HG03565 (cell line): ENCODE measurements around the gene SYNRG.
A peak's percentile ranks its signal among the peaks of the same experiment; 100 is the strongest.
"Not testable (repeated sequence)": the region's sequence is repeated elsewhere in the genome, so short reads cannot be mapped to it uniquely, and the experiment has no call there.

Experiments used
- ATAC-seq: cut with Tn5 transposase; IDR thresholded peaks from one replicate; pipeline ENCODE4 v1.9.1; 2021; ENCODE audit warnings: mild to moderate bottlenecking, moderate library complexity; ENCODE audit not compliant: unreplicated experiment

Gene SYNRG, protein sequence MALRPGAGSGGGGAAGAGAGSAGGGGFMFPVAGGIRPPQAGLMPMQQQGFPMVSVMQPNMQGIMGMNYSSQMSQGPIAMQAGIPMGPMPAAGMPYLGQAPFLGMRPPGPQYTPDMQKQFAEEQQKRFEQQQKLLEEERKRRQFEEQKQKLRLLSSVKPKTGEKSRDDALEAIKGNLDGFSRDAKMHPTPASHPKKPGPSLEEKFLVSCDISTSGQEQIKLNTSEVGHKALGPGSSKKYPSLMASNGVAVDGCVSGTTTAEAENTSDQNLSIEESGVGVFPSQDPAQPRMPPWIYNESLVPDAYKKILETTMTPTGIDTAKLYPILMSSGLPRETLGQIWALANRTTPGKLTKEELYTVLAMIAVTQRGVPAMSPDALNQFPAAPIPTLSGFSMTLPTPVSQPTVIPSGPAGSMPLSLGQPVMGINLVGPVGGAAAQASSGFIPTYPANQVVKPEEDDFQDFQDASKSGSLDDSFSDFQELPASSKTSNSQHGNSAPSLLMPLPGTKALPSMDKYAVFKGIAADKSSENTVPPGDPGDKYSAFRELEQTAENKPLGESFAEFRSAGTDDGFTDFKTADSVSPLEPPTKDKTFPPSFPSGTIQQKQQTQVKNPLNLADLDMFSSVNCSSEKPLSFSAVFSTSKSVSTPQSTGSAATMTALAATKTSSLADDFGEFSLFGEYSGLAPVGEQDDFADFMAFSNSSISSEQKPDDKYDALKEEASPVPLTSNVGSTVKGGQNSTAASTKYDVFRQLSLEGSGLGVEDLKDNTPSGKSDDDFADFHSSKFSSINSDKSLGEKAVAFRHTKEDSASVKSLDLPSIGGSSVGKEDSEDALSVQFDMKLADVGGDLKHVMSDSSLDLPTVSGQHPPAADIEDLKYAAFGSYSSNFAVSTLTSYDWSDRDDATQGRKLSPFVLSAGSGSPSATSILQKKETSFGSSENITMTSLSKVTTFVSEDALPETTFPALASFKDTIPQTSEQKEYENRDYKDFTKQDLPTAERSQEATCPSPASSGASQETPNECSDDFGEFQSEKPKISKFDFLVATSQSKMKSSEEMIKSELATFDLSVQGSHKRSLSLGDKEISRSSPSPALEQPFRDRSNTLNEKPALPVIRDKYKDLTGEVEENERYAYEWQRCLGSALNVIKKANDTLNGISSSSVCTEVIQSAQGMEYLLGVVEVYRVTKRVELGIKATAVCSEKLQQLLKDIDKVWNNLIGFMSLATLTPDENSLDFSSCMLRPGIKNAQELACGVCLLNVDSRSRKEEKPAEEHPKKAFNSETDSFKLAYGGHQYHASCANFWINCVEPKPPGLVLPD (N-terminal part only)

DNA sequence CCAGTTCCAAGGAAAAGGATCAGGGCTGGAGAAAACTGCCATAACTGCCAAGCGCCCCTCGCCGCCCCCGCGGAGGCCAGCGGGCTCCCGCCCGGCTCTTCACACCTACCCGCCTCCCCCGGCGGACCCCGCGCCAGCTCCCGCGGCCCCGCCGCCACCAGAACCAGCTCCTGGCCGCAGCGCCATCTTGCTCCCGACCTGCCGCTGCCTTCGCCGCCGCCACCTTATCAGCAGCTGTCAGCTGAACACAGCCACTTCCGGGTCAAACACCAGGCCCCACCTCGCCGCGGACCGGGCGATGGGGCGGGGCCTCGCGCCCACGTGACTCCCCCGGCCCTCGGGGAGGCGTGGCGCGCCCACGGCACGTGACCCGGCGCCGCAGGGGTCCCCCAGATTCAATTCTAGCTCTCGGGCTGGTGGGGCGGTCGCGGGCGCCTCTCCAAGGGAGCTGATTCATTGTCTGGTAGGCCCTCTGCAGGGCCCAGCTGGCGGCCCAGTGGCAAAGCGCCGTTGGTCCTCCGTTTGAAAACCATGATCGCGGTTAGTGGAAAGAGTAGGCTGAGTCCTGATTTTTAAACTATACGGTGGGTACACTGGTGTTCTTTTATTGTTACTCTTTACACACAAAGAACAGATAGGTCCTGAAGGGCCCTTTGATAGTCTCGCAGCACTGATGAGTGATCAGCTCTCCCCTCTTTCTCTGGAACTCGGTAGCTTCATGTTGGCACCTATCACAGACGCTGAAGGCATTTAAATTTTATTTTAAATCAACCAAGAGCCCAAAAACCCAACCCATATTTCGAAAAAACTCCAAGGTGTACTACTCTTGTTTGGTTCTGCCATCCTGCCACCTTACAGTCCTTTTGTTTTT, at the start of gene SYNRG:
SYNRG (minus strand) TSS at position 249 of the 871 bp plus-strand sequence; CDS start at position 186, 63 bp downstream.
- ATAC-seq = peak; percentile 81

DNA sequence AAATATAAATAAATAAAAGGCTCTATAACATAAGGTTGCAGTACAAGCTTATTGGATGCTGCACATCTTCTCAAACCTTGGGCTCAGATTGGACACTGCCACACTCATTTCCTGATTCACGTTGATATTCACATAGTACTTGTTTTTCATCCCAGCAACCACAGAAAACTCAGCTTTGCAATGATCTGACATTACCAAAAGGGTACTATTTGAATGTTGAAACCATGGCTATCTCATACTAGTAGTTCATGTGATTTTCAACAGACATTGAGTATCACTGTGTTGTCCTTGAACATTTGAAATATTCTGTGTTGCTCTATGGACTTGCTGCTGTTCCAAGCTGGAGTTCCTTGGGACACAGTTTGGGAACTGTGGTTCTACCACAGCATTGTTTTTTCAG, 48.0 kb upstream of the SYNRG start:
- ATAC-seq = no peak

GRCh38 chr17:37651849-37652248, 42.6 kb upstream of the SYNRG start:
- ATAC-seq = no peak

- ATAC-seq = no peak
Measured at GRCh38 chr17:37650419-37651003, 41.3 kb upstream of the SYNRG start.

DNA sequence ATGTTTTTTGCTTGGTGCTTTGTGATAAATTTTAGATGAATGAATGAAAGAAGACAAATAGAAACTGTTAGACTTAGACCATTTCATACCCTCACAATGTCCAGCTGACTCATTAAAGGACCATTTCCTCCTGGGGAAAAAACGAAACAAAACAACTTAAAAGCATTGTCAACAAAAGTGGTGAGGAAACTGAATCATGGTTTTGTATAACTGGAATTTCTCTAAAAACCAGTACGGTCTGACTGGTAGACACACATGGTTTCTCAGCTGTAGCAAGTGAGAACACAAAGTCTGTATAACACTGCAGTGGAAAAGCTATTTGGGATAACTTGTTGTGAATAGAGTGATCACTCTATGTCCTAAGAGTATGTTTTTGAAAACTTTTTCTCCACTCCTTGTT, 39.3 kb upstream of the SYNRG start:
- no peak for ATAC-seq

DNA sequence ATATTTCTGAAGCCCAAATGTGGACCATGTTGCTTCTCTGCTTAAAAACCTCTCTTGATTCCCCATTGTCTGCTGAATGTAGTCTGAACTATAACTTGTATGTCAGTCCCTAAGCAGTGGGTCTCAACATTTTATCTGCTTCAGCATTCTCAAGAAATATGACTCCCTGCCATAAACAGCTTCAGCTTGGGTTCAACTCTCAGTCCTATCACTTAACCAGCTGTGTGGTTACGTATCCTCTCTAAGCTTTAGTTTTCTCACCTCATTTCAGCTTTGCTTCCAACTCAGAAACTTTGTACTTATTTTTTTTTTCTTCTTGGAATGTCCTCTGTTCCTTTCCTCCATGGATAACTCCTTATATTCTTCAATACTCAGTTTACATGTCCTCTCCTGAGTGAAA, 38.6 kb upstream of the SYNRG start:
- no peak for ATAC-seq

DNA sequence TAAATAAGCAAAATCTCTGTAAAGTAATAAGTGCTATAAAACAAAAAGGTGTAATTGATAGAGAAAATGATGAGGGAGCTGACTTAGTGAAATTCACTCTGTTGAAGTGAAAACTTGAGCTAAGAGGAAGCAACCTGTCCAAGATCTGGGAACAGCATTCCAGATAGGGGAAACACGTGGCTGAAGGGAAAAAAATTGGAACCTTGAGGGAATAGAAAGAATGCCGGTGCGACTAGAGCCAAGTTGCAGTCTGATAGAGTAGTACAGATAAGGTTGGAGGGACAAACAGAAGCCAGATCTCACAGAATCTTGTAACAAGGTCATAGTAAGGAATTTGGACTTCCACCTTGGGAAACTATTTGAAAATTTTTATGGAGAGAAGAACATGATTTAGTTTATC, 34.7 kb upstream of the SYNRG start:
- ATAC-seq = no peak

DNA sequence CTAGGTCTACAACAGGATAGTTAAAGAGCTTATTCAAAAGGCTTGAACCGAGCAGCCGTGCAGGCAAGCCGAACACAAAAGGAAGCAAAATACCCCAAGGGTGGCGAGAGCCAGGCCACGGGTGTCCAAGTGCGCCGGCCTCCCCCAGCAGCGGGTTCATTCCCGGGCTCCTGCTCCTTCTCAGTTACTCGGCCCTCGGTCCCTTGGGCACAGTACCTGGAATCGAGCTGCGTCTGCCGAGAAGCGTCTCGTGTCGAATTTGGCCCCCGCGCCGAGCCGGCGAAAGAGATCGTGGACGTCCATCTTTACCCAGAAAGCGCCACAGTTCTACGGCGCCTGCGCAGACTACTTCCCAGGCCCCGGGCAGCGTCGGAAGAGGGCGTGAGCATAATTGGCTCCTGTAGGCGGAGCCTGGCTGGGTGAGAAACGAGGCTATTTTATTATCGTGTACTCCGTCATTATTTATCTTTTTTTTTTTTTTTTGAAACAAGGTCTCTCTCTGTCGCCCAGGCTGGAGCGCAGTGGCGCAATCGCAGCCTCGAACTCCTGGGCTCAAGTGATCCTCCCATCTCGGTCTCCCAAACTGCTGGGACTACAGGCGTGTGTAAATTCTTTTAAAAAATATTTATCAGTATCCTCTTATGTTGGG, 34.0 kb upstream of the SYNRG start, which contains the start of gene DDX52:
DDX52 (minus strand) TSS at position 329 of the 649 bp plus-strand sequence; CDS start at position 303, 26 bp downstream.
- peak; percentile 87 for ATAC-seq

DNA sequence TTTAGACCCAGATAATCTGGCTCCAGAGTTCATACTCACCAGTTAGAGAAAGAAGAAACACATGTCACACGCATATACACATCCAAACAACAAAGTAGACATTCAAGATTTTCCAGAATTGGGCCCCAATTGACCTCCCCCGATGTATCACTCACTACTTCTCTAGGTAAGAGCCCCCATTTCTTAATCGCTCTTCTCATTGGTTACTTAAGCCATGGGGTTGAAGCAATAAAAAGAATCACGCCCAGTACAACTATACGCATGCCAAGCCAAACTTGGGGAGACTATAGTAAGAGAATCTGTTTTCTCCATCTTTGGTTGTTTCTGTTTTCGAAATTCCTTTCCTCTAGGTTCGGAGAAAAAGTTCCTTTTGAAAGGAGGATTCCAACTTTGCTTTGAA, 33.5 kb upstream of the SYNRG start:
- no peak for ATAC-seq

GRCh38 chr17:37640015-37640414, 30.8 kb upstream of the SYNRG start:
- ATAC-seq = no peak

DNA sequence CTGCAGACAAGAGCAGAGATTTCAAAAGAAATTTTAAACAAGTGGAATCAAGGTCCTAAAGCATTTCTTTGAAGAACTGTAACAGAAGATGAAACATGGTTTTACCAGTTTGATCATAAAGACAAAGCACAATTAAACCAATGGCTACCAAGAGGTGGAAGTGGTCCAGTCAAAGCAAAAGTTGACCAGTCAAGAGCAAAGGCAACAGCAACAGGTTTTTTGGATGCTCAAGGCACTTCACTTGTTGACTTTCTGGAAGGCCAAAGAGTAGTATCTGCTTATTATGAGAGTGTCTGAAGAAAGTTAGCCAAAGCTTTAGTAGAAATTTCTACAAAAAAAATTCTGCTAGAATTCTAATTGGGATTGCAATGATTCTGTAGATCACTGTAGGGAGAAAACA, 28.7 kb upstream of the SYNRG start:
- ATAC-seq = no peak

DNA sequence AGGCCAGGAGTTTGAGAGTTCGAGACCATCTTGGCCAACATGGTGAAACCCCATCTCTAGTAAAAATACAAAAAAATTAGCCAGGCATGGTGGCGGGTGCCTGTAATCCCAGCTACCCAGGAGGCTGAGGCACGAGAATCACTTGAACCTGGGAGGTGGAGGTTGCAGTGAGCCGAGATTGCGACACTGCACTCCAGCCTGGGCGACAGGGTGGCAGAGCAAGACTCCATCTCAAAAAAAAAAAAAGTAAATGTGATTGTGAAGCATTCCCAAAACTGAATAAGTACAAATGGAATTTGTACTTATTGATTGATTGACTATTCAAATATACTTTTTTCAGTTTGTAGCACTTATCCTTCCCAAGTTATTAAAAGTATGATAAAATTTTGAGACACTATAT, 7.2 kb upstream of the SYNRG start:
- ATAC-seq = not testable (repeated sequence)

GRCh38 chr17:37614823-37615222, 5.6 kb upstream of the SYNRG start:
- ATAC-seq = no peak

- ATAC-seq = no peak
Measured at GRCh38 chr17:37614391-37614790, 5.2 kb upstream of the SYNRG start.

GRCh38 chr17:37610971-37611370, 1.8 kb upstream of the SYNRG start:
- no peak for ATAC-seq

- ATAC-seq = not testable (repeated sequence)
Measured at GRCh38 chr17:37610041-37610420, 813 bp upstream of the SYNRG start.

GRCh38 chr17:37608351-37609169, 658 bp downstream of the SYNRG start:
- ATAC-seq = no peak

GRCh38 chr17:37607637-37608331, 1.4 kb downstream of the SYNRG start:
- no peak for ATAC-seq
